Stimulated activated CD4-positive, alpha-beta T cell treated with anti-CD3 and anti-CD28 coated beads, TNF-alpha, amount 100 ng/mL, for 24 hours (primary cell): ENCODE data around the gene CUL9.

ENCODE experiments used
- DNase-seq, 3 experiments: peaks; one replicate each; pipeline ENCODE4 v3.0.0-alpha.2; 2020; ENCODE audit warnings: low read depth in 3 of 3

CUL9 gene

DNA sequence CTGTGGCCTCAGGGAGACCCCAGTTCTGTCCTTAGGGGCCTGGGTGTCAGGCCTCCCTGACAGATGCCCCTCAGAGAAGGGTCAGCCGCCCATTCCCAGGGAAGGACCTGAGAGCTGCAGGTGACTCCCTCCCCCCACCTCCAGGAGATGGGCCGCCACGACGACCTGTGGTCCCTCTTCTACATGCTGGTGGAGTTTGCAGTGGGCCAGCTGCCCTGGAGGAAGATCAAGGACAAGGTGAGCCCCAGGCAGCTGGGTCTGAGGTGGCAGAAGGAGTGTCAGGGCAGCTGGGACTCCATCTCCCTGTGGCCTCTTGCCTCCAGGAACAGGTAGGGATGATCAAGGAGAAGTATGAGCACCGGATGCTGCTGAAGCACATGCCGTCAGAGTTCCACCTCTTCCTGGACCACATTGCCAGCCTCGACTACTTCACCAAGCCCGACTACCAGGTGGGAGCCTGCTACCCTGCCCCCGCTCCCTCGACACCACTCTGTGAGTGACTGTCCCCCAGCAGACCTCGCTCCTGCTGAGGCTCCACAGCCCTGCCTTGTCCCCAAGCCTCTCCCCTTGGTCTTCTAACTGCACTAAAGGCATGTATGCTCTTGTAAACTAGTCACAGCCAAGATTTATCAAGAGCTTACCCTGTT, 73.5 kb downstream of the CUL9 start:
- DNase-seq, result no peak

DNA sequence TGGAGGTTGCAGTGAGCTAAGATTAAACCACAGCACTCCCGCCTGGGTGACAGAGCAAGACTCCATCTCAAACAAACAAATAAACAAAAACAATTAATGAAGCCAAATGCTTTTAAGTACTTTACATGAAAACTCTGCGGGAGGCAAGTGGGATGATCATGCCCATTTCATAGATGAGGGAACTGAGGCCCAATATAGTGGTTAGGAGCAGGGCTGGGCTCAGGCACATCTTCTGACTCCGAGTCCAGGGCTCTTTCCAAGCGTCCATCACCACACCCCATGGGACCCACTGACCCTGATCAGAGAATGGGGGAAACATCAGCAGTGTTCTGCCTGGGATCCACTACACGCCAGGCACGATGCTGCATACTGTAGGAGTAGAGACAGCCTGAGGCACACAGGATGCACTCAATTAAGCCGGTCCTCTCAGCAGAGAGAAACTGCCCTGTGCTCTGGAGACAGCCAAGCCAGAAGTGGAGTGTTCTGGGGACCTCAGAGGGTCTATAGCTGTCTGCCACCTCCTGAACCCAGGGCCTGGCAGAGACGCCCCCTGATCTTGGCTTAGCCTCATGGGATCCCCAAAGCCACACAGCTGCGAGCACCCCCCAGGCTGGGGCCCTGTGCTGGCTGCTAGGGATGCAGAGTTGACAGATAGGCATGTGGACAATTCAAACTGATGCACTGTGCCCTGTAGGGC, 74.8 kb downstream of the CUL9 start:
- DNase-seq, result no peak

DNA sequence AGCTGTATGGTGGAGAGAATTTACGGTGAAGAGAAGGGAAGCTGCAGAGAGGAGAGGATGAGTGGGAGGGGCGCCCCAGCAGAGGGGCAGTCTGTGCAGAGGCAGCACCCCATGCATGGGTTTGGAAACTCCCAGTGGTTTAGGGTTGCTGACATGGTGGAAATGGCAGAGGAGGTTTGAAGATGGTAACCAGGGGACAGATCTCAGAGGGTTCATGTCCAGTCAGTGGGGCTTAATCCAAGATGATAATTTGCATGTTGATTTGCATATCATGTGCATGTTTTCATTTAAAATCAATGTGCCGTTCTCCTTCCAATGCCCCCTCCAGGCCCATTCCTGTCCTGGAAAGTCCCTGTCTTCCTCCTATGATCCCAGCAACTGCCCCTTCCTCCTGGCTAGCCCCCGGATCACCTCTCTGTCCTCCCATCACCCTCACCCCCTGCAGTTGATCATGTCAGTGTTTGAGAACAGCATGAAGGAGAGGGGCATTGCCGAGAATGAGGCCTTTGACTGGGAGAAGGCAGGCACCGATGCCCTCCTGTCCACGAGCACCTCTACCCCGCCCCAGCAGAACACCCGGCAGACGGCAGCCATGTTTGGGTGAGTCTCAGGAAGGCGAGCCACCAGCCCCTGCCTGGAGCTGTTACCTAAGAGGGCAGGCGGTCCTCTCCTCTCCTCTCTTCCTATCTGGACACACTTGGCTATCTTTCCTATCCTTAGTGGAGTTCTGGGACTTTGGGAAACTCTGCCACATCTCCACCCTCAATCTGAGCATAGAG, 75.6 kb downstream of the CUL9 start:
- DNase-seq, result no peak

DNA sequence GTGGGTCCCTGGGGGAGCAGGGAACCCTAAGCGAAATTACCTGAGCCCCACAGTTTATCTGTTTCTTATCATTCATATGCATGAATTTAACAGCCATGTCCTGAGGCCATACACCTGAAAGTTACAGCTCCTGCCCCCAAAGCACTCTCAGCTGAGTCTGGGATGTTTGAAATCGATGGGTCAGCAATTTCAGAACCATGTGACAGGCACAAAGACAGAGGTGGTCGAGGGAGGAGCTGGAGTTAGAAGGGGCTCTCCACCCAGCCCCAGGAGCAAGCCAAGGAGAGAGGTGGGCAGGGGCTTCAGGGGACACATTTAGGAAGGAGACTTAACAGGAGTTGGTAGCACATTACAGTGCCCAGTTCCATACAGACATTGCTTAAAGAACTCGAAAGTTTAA, 76.2 kb downstream of the CUL9 start:
- no peak for DNase-seq

DNA sequence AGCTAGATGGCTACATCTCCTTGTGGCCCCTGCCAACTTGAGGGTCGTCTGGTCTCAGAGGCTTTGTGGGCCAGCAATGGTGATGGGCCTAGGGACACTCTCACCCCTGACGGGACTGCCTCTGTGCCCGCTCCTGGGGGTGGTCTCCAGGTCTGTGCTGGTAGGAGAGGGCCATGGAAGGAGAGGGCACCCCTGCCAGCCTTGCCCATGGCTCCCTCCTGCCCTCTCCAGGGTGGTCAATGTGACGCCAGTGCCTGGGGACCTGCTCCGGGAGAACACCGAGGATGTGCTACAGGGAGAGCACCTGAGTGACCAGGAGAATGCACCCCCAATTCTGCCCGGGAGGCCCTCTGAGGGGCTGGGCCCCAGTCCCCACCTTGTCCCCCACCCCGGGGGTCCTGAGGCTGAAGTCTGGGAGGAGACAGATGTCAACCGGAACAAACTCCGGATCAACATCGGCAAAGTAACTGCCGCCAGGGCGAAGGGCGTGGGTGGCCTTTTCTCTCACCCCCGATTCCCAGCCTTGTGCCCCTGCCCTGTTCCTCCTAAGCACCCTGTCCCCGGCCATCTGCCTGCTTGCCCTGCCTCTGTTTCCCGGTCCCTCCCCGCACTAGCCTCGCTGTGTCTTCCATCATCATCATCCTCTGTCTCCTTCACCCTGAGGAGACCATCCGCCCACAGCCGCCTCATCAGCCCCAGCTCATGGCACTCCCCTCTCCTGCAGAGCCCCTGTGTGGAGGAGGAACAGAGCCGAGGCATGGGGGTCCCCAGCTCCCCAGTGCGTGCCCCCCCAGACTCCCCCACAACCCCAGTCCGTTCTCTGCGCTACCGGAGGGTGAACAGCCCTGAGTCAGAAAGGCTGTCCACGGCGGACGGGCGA, 77.1 kb downstream of the CUL9 start:
- DNase-seq, result no peak

DNA sequence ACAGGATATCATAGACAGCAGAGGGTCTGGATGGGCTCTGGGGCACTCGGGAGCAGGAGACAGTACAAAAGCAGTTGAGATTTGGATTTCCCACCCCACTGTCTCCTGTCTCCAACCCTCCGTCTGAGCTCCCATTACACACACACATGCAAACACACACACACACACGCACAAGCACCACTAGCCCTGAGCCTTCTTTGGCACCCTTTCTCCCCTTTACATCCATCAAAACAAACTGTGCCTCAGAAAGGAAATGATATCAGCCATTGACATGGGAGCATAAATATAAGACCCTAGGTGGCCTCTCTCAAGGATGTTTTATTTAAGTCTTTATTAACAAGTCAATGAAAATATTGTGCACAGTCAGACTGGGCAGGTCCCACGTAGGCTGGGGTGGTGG, 78.8 kb downstream of the CUL9 start:
- no peak for DNase-seq

DNA sequence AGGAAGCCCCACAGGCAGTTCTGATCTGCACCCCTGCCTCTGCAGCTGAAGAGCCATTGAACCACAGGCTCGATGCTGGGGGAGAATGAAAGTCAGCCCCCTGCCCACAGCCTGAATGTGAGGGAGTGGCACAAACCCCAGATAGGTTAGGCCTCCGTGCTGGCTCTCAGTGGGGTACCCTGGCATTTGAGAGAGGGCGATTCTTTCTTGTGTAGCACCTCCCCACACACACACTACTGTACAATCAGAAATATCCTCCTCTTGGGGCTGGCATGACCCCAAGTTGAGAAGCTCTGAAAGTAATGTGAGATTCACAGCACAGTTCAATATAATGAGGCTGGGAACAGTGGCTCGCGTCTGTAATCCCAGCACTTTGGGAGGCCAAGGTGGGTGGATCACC, 79.2 kb downstream of the CUL9 start:
- no peak for DNase-seq

DNA sequence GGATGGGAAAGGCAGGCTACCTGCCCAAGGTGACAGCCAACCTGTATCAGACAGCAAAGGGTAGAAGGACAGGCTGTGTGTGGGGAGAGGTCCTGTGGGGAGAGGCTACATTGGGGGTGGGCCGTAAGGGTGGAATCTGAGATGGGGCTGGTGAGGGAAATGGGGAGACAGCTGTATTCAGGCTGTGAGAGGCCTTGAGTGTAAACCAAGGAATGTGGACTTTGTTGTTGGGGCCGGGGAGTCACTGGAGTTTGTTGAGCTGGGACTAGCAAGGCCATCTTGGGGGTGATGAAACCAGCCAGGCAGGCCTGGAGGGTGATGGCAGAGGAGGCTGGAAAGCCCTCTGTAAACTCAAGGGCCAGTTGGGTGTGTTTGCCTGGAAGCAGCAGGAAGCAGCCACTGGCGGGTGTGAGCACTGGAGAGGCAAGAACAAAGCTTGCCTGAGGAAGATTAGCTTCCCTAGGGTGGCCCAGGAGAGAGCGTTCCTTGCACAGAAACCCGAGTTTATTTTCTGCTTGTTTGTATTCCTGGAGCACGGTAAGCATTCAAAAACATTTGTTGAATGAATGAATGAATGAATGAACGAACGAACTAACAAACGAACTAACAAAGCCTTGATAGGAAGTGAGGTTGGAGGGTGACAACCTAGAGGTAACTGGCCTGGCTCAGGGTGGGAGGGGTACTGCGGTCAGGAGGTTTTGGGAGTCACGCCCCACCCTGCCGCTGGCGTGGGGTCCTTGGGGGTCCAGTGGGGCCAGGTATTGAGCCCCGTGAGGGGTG, 80.2 kb downstream of the CUL9 start:
- no peak for DNase-seq

DNA sequence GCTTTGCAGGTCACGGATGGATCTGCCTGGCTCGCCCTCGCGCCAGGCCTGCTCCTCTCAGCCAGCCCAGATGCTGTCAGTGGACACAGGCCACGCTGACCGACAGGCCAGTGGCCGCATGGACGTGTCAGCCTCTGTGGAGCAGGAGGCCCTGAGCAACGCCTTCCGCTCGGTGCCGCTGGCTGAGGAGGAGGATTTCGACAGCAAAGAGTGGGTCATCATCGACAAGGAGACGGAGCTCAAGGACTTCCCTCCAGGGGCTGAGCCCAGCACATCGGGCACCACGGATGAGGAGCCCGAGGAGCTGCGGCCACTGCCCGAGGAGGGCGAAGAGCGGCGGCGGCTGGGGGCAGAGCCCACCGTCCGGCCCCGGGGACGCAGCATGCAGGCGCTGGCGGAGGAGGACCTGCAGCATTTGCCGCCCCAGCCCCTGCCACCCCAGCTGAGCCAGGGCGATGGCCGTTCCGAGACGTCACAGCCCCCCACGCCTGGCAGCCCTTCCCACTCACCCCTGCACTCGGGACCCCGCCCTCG, 80.9 kb downstream of the CUL9 start:
- no peak for DNase-seq

DNA sequence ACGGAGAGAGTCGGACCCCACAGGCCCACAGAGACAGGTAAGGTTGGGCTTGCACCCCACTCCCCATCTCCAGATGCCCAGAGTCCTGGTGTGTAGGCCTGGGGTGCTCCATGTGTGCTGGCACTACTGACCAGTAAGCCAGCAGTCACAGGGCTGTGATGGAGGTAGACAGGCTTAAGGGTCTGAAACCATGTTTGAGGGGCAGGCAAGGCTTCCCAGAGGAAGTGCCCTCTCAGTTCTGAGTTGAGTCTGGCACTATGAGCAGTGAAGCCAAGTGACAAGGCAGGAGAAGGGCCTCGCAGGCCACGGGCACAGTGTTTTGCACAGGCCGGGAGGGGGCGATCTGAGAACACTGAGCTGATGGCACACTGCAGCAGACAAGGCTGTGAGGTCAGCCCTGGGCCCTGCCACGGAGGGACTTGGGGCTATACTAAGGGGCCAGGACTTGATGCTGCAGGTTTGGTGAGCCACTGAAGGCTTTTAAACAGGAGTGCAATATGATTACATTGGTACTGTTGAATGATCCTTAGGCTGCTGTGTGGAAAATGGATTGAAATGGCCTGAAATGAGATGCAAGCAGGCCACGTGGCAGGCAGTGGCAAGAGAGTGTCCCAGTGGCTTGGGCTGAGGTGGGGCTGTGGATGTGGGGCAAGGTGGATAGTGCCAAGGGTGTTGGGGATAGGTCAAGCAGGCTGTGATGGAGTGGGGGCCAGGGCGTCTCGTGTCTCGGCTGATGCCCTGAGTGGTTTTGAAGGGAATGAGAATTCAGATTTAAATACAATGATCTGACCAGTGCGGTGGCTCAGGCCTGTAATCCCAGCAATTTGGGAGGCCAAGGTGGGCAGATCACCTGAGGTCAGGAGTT, 81.5 kb downstream of the CUL9 start:
- peak; percentile 55 to 78 (median 59) for DNase-seq

DNA sequence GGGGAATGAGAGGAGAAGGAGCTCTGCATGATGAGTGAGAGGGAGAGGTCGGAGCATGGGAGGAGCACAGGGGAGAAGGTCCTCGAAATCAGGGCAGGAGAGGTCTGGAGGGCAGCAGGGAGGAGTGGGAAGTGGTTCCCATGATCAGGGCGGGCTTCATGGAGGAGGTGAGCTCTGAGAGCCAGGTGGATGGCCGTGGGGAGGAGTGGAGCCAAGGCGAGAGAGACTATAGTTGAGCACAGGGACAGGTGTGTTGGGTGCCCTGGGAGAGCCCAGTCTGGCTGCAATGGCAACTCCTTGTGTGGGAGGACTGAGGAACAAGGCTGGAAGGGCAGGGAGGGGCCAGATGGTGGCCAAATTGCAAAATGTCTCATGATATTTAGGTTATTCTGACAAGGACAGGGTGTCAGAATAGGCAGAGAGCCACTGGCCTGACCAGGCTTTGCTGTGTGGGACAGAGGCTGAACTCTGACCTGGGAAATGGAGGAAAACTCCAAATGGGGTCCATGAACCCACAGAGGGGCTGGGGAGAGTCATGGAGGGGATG, 82.7 kb downstream of the CUL9 start:
- DNase-seq, result no peak

DNA sequence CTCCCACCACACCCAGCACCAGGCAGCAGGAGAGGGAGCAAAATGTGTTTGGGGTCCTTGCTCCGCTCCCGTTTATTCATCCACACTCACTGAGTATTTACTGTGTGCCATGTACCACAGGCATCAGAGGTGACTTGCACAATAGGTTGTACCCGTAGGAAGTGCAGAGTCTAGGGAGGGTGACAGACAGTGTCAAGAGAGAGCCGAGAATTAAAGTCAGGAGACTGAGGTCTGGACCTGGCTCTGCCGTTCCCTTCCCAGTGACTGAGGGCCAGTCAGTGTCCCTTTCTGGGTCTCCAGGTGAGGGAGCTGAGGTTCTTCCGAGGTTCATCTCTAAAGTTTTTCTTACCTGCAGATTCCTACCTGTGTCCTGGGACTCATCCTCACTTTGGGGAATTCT, 83.6 kb downstream of the CUL9 start:
- no peak for DNase-seq

DNA sequence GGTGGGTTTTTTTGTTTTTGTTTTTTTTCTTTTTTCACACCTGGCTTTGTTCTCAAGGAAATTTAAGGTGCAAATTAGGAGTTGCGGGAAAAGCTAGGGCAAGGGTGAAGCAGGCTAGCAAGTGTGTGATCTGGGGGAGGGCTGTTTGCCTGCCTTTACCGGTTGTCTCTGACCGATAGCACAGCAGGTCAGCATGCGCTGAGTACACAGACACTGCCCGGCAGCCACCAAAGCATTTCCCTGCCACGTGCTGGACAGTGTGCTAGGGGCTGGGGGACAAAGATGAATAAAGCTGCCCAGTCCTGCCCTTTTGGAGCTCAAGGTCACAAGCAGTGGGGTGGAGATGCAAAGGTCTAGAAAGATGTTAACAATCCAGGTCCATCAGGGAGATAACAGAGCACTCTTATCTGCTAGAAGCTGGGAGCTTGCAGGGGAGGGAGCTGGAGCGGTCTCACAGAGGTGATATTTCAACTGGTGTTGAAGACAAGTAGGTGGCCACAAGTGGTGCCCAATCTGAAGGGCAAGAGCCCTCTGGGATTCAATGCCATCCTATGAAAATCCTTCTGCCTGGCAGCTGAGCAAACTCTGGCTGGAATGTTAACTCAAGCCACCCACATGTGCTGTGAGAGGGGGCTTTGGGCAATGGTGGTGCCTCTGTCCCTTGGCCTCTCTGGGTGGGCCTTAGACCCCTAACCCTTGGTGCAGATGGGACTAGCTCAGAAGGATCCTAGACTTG, 85.8 kb downstream of the CUL9 start:
- DNase-seq, result no peak

DNA sequence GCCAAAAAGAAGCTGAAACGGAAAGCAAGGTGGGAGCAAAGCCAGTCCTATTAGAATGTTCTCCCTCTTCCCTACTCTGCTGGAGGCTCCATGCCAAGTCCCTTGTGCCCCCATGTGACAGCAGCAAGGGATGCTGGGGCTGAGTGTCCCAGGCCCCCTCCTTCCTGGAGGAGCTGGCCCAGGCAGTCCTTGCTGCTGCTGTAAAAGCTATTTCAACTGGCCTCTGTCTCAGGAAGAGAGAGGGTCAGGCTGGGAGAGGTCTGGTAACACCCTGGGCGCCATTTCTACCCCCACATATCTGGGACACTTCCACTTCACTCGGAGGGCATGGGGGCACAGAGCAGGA, 86.3 kb downstream of the CUL9 start:
- DNase-seq, result no peak

DNA sequence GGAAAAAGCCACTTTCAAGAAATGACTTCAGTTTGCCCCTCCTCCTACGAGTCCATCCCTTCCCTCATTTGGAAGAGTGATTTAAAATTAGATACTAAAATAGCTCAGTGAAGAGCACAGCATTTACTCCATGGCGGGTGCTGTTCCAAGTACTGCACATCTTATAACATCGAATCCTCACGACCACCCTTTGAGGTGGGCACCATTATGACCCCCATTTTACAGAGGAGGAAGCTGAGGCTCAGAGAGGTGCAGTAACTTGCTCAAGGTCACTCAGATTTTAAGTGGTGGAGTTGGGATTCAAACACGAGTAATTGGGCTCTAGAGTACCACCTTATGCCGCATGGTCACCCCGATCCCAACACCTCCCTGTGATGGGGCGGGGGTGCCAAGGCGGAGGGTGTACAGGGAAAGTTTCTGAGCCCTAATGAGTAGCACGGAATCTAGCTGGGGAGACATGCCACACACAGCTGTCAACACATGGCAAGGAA, 86.8 kb downstream of the CUL9 start:
- DNase-seq, result no peak

DNA sequence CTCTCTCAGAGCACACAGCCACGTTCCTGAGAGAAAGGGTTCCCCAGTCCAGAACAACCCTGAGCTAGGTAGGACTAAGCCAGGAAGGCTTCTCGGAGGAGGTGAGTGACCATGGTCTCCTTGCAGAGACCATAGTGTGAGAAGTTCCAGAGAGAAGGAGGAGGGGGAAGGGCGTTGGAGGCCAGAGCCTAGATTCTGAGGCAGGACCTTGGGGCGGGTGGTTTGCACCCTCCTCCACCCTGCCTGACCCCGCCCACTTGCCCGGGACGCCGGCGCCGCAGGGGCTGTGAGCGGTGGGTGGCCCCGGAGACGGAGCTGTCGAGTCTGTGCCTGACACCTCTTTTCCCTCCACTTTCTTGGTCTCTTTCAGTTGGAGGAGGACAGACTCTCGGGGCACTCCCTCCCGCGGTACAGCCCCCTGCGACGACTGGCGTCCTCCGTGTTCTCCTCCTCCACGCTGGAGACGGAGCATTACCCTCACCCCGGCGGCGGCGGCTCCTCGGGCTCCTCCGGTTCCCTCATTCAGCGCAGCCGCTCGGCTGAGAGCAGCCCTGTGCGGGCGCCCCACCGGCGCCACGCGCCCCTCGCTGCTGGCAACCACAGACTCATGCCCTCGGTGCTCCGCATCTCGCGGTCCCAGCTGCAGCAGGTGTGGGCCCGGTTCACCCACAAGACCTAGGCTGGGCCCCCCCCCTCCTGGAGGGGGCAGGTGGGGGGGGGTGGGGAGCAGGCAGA, 87.4 kb downstream of the CUL9 start:
- peak in 1 of 3 experiments; percentile 49 for DNase-seq

DNA sequence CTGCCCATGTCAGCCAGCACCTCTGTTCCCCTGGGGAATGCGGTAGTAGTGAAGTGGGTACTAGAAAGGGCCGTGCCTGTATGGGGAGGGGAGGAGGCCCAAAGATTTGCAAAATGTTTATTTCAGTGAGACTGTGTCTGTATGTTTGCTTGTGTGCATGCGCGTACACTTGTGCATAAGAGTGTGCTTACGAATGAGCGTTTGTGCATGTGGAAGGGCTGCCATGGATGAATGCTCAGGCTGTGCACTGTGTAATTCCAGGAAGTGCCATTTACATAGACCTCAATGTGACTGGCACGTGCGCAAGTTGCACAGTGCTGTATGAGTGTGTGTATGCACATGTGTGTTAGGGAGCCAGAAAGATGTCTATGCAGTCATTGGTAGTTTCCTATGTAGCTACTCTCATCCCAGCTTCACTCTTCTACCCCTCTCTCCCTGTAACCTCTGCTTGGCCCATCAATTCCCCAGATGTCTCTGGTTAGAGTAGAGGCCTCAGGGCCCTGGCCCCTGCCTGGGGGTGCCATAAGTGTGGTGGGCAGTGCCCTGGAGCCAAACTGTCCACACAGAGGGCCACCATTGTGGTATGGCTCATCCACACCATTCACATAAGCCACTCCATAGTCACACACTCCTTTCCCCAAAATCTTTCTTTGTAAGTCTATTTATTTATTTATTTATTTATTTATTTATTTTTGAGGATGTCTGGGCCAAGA, 89.3 kb downstream of the CUL9 start:
- no peak for DNase-seq

DNA sequence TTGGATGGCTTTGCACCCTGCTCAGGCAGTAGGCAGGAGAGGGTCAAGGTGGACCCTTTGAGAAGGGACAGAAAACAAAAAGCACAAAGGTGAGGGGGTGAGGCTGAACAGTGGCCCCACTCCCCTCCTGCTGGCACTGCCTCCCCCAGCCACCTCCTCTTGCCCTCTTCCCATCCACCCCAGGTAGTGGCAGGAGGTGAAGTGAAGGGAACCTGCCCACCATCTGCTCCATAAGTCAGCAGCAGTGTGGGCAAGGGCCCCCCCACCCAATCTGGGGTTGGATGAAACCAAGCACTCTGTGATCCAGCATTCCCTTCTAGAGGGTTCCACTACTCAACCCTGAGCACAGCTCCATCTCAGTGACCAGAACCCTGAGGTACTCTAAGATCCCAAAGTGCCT, 89.9 kb downstream of the CUL9 start:
- DNase-seq, result no peak
